WTC11 (cell line): ENCODE measurements around the gene IFNGR1.

Experiments
- CTCF ChIP-seq: fragments of 200-600 bp; IDR thresholded peaks from 2 replicates; pipeline ENCODE4 v1.8.0; 2022; ENCODE audit warnings: antibody characterized with exemption
- NFYB ChIP-seq: sonication (generic); formaldehyde crosslinking; conservative IDR thresholded peaks from 2 replicates; pipeline ENCODE4 v1.8.0; 2022; ENCODE audit warnings: low read depth, missing genetic modification reagents
- STAT6 ChIP-seq: sonication (generic); formaldehyde crosslinking; conservative IDR thresholded peaks from 2 replicates; pipeline ENCODE4 v1.8.1; 2023; ENCODE audit warnings: mild to moderate bottlenecking, low read depth, missing genetic modification reagents, moderate library complexity
- TF ChIP-seq, protein P1 (sequence below): sonication (generic); formaldehyde crosslinking; IDR thresholded peaks from 2 replicates; pipeline ENCODE4 v1.8.1; 2023; ENCODE audit warnings: mild to moderate bottlenecking, missing genetic modification reagents, moderate library complexity

DNA sequence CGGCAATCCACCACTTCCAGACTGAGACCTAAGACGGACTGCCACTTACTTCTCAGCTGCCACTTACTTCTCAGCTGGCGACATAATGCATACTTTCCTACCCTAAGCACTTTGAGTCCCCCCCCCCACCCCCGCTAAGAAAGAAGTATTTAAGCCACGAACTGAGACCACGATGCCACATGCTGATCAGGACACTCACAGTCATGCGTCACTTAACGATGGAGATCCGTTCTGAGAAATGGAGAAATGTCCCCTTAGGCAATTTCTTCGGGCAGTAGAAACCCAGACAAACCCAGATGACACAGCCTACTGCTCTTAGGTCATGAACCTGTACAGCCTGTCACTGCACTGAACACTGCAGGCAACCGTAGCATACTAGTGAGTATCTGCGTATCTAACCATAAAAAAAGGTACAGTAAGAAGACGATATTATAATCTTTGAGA lies 690 bp downstream of the IFNGR1 start:
- TF ChIP-seq, protein P1, sequence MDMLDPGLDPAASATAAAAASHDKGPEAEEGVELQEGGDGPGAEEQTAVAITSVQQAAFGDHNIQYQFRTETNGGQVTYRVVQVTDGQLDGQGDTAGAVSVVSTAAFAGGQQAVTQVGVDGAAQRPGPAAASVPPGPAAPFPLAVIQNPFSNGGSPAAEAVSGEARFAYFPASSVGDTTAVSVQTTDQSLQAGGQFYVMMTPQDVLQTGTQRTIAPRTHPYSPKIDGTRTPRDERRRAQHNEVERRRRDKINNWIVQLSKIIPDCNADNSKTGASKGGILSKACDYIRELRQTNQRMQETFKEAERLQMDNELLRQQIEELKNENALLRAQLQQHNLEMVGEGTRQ: no peak
- TF ChIP-seq CTCF (no peak), NFYB (CRISPR knock-in tag) (no peak), STAT6 (CRISPR knock-in tag) (no peak)
